Epithelial cell of proximal tubule (primary cell): Measurements from ENCODE around the gene CFAP20. TPM values are rescaled to one million over a fixed set of nuclear protein-coding genes. Genes with fewer than 3 reads are reported as not detected.

ENCODE experiments used
- DNase-seq: peaks from one replicate; pipeline ENCODE4 v3.0.0-alpha.2; 2011; ENCODE audit warnings: low read depth
- H3K4me3 ChIP-seq: 2 replicates; pipeline ENCODE4 v1.5.1; 2011; ENCODE audit warnings: low read depth, mild to moderate bottlenecking, low read length
- CTCF ChIP-seq: conservative IDR thresholded peaks from 2 replicates; pipeline ENCODE4 v1.5.1; 2012; ENCODE audit warnings: low read depth, mild to moderate bottlenecking, low read length
- total RNA-seq: library from RNA; depleted of rRNA; stranded (reverse); fragments of >200 nt; gene quantifications from 2 replicates; pipeline ENCODE4 v1.2.3, GENCODE V29; 2015

Gene CFAP20
- total RNA-seq, 1 donor from 2014 or later = 38.6 TPM

DNA sequence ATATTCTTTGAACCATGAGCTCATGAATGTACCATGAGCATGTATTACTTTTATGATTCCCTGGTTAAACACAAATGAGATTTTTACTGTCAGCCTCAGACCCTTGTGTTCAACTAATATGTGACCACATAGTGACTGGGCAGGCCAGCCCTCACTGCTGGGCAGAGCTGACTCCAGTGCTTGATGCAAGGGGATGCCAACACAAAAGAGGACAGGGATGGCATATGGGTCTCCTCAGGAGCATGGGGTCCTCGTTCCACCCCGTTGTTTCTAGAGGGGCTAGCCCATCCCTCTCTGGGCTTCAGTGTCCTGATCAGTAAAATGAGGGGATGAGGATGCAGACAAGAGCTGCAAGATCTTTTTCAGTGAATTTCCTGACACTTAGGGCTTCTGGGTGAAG is 19.3 kb downstream of the CFAP20 start:
- no peak for TF ChIP-seq CTCF
- no peak for DNase-seq

DNA sequence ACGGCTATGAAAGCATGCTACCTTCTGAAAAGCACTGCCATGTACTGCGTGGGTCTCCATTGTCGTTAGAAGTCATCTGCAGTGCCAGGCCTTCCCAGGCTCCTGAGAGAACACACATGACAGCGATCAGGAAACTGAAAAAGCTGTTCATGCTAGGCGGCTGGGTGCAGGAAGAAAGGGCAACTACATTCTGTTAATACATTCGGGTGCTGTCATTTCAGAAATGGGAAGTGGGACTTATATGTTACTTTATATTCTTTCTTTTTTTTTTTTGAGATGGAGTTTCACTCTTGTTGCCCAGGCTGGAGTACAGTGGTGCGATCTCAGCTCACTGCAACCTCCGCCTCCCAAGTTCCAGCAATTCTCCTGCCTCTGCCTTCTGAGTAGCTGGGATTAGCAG is 19.9 kb downstream of the CFAP20 start:
- DNase-seq = no peak
- H3K4me3 ChIP-seq = no peak overlapping the region
- no peak for TF ChIP-seq CTCF

More for the DNA sequence above, 19.3 kb downstream of the CFAP20 start:
- H3K4me3 ChIP-seq = no peak overlapping the region

GRCh38 chr16:58107709-58108108 is 21.5 kb downstream of the CFAP20 start:
- no peak overlapping the region for H3K4me3 ChIP-seq
- no peak for DNase-seq
- TF ChIP-seq CTCF = no peak

DNA sequence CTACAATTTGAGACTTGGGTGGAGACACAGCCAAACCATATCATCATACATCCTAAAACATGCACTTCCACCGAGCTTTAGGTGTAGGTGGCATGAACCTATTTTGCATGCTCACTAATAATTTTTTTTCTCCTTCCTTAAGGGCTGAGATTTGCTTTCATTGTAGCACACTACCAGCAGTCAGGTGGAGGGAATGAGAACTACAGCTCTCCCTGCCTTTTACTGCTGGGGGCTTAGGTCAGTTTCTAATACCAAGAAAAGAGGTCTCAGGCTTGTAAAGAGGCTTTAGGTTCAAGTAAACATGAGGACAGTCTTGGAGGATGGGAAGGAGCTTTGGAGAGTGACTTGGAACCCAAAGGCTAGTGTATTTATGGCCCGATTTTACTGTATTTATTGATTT is 22.0 kb downstream of the CFAP20 start:
- peak; percentile 12 for TF ChIP-seq CTCF
- no peak overlapping the region for H3K4me3 ChIP-seq
- no peak for DNase-seq

GRCh38 chr16:58105631-58106030 is 23.6 kb downstream of the CFAP20 start:
- DNase-seq = no peak
- TF ChIP-seq CTCF = no peak
- H3K4me3 ChIP-seq = no peak overlapping the region

GRCh38 chr16:58102665-58103392 is 26.4 kb downstream of the CFAP20 start:
- no peak for TF ChIP-seq CTCF
- DNase-seq = no peak
- no peak overlapping the region for H3K4me3 ChIP-seq

DNA sequence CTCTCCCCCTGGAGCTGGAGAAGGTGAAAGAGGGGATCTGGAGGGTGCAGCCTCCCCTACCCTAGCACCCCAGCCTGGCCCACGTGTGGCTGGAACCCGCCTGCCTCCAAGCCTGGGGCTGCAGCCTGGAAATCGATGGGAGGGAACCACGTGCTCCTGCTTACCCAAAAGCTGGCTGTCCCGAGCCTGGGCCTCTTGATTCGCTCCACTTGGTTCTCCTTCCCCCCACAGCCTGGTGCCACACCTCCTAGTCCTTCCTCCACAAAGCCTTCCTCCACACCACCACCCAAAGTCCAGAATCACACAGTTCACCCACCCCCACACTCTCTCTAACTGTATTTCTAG is 29.3 kb downstream of the CFAP20 start:
- DNase-seq = no peak
- TF ChIP-seq CTCF = no peak
- H3K4me3 ChIP-seq = no peak overlapping the region
